HUDEP-2 (cell line): ENCODE results near the gene TLK1.
"Not testable (repeated sequence)": the region's sequence is repeated elsewhere in the genome, so short reads cannot be mapped to it uniquely, and the experiment has no call there.

ENCODE experiments used
- DNase-seq, 76 experiments: peaks; one replicate each; lab custom pipeline; 2025; ENCODE audit not compliant: unreplicated experiment in 76 of 76; lab: John Stamatoyannopoulos, UW

Gene TLK1

DNA sequence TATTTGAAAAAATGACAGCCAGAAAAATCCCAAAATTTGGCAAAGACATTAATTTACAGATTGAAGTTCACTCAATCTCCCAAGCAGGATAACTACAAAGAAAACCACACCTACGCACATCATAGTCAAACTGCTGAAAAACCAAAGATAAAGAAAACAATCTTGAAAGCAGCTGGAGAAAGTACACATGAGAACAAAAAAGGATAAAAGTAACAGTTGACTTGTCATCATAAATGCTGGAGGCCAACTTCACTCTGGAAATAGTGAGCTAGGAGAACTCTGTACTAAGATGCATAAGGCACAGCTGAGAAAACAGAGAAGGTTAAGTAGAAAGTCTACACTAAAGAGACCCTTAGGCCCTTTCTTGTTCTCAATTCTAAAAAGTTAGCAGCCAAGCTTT is 73.1 kb downstream of the TLK1 start:
- no peak for DNase-seq

DNA sequence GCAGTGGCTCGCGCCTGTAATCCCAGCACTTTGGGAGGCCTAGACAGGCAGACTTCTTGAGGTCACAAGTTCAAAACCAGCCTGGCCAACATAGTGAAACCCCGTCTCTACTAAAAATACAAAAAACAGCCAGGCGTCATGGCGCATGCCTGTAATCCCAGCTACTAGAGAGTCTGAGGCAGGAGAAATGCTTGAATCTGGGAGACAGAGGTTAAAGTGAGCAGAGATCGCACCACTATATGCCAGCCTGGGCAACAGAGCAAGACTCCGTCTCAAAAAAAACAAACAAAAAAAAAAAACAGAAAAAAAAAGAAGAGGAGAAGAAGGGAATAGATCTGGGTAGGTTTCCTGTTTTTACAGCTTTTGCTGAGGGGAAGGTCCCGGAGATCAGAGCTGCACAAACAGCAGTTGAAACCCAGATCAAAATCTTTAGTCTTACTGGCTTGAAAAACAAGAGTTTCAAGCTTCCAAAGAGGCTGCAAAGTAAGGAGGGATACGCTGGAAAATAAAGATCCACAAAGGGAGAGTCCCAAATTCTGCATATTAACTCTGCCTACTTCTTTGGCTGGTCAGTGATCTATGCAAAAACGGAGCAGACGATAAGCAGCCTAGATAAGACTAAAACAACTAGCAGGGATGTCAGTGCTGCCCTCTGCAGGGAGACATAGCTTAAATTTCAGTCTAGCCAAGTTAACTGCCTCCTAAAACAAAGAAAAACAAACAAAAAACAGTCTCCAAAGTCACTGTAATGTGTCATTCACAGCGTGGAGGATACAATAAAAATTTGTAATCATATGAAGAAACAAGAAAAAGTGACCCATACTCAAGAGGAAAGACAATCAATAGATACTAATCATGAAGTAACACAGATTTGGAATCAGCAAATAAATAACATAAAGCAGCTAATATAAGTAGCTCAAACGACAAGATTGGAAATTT is 74.1 kb downstream of the TLK1 start:
- peak in 39 of 76 experiments; percentile 1 to 53 (median 13) for DNase-seq

DNA sequence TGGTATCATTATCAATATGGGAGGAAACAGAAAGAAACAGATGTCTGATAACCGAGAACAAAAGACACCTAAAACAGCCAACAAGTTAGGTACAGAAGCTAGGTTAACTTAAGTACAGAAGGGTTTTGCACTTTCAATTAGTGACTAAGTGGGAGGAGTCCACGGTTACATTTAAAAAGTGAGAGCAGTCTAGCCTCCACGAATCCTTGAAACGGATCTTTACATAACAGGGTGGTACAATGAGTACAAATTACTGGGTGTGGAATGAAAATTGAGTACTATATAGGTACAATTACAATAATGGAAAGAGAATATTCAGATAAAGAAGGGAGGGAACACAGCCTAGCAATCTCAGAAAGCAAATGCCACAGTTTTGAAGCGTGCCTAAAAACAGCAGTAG is 76.6 kb downstream of the TLK1 start:
- DNase-seq, result no peak

DNA sequence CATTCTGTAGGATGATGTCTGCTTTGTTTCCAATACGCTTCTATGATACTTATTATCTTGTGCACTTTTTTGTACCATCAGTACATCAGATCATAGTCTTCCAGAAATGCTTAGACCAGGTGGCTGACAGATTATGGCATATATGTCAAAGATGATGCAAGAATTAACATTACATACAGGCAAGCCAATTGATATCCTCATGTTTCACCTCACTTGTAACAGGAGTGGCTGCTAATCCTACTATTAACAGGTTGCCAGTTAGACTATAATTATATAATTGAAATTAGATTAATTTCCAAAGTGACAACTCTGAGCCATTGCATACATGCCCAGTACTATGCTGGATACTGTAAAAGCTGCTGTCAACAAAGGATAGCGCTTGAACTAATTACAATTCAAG is 77.2 kb downstream of the TLK1 start:
- DNase-seq, result peak in 5 of 76 experiments; percentile 4 to 22 (median 10)

DNA sequence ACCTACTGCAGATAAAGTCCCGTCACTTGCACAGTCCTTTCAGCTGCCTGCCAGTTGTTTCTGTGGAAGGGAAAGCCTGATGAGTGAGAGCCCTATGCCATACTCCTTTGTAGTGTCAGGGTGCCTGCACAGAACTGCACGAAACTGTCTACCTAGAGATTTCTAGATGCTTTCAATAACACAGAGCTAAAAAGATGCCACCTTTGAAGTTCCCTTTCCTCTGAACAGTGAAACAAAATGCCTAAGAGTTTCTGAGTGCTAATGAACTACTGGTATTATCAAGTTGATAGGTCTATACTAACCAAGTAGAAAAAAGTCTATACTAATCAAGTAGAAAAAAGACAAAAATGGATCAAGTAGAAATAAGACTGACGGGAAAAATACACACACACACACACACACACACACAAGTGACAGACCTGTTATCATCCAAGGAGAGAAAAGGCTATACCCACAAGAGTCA is 79.0 kb downstream of the TLK1 start:
- peak in 1 of 76 experiments; percentile 0 for DNase-seq

DNA sequence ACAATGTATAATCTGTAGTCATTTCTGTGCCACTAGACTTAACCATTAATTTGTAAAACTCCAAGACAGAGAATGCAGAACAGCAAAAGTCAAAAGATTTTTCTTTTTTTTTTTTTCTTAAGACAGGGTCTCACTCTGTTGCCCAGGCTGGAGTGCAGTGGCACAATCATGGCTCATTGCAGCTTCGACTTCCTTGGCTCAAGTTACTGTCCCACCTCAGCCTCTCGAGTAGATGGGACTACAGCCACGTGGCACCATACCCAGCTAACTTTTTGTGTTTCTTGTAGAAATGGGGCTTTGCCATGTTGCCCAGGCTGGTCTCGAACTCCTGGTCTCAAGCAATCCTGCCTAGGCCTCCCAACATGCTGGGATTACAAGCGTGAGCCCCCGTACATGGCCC is 80.1 kb downstream of the TLK1 start:
- no peak for DNase-seq

DNA sequence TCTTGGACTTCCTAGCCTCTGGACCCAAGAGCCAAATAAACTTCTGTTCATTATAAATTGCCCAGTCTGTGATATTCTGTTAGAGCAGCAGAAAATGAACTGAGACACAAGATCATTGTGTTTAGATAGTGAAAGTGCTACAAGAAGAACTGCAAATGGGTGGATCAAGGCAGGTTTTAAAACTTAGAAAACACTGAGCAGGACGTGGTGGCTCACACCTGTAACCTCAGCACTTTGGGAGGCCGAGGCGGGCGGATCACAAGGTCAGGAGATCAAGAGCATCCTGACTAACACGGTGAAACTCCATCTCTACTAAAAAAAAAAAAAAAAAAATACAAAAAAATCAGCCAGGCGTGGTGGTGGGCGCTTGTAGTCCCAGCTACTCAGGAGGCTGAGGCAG is 84.3 kb downstream of the TLK1 start:
- not testable (repeated sequence) for DNase-seq

DNA sequence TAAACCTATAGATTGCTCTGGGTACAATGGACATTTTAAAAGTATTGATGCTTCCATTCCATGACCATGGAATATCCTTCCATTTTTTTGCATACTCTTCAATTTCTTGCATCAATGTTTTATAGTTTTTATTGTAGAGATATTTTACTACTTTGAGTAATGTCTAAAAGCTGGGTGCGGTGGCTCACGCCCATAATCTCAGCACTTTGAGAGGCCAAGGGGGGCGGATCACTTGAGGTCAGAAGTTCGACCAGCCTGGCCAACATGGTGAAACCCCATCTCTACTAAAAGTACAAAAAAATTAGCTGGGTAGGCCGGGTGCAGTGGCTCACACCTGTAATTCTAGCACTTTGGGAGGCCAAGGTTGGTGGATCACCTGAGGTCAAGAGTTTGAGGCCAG is 88.5 kb downstream of the TLK1 start:
- DNase-seq, result no peak

DNA sequence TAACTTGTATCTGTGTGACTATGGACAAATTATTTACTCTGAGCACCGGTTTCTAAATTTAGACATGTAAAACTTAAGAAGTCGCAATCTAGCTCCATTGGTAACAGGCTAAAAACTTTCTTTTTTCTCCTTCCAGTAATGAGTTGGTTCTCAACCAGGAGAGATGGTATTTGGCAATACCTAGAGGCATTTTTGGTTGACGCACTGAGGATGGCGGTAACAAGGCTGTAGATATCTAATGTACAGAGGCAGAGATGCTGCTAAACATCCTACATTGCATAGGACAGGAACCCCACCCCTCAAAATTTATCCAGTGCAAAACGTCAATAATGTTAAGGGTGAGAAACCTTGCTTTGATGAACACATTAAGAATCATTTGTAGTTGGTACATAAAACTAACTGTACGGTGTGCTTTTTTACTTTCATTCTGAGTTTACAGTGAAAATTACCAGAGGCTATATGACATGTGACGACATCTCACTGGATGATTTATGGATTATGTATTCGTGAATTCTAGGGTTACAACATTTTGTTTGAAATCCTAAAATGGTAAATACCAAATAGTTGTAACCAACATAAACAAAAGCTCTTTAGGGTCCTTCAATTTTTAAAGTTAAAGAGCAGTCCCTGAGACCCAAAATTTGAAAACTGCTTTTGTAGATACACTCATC is 91.3 kb downstream of the TLK1 start:
- no peak for DNase-seq

DNA sequence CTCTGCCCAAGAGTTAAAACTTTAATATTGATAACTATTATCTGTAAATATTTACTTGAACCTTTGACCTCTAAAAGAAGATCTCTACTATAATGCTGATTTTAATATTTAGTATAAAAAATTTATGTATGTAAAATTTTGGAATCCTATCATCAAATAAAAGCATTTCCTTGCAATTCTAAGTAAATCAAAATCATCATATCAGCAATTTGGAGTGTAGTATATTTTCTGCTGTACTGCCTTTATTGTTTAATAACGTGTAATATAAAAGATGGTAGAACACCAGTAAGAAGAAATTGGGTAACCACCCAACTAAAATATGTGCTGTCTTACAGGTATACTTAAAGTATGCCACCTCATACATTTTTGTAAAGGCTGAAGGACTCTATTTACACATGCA is 94.6 kb downstream of the TLK1 start:
- no peak for DNase-seq

DNA sequence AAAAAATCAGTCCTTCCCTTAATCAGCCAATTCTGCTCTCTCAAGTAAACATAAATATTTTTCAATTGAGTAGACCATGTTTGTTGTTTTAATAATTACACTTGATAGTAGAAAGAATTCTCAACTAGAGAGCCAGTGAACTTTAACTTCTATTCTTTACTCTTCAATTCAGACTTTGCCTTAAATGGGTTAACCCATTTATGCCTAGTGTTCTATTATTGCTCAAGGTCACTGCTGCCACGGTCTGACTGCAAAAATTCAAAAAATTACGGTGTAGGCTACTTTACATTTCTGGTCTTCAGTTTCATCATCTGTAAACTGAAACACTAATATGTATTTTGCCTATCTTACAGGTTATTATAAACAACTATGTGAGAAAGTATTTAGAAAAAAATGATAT is 103.1 kb downstream of the TLK1 start:
- DNase-seq, result no peak

DNA sequence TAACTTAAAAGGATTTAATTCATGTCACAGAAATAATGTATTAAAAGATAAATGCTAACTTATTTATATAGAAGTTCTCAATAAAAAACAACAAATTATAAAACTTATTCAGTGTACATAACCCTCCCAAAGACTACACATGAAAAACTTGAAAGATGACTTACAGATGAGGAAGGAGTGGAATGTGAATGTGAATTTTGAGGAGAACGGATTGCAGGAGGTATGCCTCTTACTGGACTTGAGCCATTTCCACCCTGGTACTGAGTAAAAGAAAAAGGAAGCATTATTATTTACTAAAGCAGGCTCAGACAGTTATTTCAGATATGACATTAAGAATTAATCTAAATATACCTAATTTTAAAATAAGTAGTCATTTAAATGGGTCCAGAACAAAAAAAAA is 104.4 kb downstream of the TLK1 start:
- no peak for DNase-seq

DNA sequence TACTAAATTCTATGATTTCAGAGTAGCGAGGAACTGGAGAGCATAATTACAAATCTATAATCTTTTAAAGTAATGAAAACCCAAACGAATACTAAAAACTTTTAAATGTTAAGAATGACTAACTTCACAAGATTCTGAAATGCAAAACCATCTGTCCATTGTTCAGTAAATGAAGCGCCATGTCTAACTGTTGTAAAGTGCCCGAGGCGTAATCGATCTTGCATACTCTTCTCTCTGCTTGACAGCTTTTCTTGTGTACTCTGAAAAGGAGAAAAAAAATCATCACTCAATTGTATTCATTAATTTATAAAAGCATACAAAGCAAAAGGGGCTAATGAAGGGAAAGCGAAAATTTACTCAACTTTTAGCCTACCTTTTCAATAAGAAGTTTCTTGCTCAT is 111.0 kb downstream of the TLK1 start:
- DNase-seq, result no peak

DNA sequence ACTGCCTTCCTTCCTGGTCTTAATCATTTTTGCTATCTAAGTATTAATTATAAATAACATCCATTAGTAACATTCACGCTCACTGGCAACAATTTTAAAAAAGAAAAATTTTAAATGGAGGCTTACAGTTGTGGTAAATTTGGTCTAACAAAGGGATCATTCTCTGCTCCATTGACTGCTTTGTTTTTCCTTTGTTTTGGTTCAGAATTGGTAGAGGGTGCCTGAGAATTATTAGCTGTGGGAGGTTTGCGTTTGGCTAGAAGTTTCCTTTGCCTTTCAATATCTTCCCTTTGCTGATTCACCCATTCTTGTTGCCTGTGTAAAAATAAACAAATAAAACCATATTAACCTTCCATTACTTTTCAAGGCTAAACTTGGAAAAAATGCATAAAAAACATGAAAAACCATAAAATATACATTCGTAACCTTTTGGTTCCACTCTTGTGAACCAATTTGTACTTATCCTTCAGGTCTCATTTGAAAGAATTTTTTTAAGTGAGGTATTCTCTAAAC is 114.6 kb downstream of the TLK1 start:
- DNase-seq, result no peak

DNA sequence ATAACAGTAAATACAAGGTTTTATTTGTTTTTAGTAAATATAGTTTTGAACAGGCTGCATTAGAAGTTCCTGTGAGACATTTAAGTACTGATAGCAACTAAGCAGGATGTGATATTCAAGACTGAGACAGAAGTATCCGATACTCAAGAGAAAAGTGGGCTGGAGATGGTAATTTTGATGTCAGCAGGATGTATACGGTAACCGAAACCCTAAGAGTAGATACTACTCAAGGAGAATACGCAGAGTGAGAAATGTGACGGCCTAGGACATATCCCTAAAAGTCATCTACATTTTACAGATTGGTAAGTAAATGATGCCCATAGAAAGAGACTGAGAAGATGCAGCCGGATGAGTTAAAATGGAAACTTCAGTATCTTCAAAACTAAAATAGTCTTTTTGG is 116.3 kb downstream of the TLK1 start:
- no peak for DNase-seq

DNA sequence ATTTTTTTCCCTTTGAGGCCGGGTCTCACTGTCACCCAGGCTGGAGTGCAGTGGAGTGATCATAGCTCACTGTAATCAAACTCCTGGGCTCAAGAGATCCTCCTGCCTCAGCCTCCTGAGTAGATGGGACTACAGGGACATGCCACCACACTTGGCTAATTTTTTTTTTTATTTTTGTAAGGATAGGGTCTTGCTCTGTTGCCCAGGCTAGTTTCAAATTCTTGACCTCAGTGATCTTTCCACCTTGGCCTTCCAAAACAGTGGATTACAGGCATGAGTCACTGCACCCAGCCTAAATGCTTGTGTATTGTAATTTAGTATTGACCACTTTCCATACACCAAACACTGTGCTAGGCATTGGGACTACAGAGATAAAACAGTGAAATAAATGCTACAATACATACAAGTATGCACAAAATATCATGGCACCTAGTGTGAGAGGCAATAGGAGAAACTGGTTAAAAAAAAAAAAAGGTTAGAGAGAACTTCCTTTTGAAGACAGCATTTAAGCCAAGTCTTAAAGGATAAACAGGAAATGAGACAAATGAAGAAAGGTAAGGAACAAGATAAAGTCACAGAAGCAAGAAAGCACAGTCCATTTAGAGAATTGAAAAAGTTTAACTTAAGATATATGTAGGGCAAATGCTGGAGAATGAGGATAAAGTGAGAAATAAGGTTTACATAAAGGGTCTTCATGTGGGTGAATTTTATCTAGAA is 118.3 kb downstream of the TLK1 start:
- no peak for DNase-seq

DNA sequence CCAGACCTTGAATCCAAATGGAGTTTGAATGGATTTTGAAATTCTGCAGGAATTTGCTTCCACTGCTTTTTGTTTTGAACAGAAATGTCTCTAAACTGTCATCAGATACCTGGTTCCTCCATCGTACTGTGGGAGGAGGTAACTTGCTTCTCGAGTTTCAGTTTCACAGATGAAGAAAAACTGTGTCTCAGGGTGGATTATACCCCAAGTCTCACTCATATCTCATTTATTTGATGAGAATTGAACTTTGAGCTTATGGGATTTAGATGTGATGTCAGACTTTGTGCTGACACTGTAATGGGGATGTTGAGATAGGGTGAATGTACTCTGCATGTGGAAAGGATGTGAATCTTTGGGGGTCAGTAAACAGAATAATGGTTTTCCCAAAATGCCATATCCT is 124.2 kb downstream of the TLK1 start:
- no peak for DNase-seq

DNA sequence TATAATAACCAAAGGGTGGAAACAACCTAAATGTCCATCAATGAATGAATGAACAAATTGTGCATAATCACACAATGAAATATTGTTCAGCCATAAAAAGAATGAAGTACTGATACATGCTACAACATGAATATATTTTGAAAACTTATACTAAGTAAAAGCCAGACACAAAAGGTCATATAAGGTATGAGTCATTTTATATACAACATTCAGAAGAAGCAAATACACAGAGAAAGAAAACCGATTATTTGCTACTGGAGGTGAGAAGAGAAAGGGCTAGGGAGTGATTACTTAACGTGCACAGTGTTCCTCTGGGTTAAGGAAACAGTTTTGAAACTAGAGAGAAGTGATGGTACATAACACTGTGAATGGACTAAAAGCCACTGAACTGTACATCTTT is 126.4 kb downstream of the TLK1 start:
- DNase-seq, result no peak

DNA sequence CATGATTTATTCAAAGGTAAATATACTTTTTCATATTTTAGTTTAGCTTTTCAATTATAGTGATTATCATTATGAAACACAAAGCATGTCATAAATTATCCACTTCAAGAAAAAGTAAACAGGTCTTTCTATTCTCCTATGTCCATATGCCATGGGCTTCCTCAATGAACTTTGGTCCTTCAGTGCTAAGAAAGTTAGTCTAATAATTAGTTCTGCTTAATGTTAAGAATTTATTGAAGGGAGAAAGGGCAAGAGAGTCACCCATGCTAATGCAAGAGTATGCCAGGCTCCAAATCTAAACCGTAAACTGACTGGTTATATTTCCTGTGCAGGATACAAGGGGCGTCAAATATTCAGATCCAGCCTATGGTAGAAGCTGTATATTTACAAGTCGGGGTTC is 135.5 kb downstream of the TLK1 start:
- DNase-seq, result no peak

DNA sequence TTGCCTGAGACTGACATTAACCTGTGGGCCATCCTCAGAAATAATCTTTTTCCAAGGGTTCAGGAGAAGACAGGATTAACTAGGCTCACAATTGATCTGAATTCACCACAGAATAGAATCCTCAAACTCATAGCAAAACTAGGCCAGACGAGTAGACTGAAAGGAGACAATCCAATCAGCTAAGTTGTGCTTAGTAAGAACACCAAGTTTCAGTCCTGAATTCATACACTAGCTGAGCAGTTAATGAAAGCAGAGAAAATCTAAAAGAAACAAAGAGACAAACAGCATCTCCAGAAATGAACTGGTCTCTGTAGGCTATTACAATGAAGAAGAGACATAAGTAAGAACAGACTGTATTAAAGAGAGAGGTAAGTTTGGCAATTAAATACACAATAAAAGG is 142.2 kb downstream of the TLK1 start:
- no peak for DNase-seq

DNA sequence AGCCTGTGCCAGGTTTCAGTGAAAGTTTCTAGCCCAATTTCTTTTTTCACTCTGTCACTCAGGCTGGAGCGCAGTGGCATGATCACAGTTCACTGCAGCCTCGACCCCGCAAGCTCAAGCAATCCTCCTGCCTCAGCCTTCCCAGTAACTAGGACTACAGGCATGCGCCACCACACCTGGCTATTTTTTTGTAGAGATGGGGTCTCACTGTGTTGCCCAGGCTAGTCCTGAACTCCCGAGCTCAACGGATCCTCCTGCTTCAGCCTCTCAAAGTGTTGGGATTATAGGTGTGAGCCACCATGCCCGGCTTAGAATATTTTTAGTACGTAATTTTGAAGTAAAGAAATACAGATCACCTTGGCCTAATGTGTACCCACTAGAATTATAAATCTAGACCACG is 144.6 kb downstream of the TLK1 start:
- no peak for DNase-seq
